Skin epidermis (tissue), 12 donors: Measurements from ENCODE around the gene PLG.
"Not testable (repeated sequence)": the region's sequence is repeated elsewhere in the genome, so short reads cannot be mapped to it uniquely, and the experiment has no call there.

ENCODE experiments used
- H3K27ac ChIP-seq, 21 experiments: fragments of 200-600 bp; sonication (generic) in 11 of 21; one replicate each; pipeline ENCODE4 v1.5.0; 2020; ENCODE audit warnings: mild to moderate bottlenecking in 3 of 21, inconsistent platforms in 2 of 21, moderate library complexity in 2 of 21
- H3K4me3 ChIP-seq, 7 experiments: fragments of 200-600 bp; sonication (generic) in 2 of 7; one replicate each; pipeline ENCODE4 v1.5.0; 2020; ENCODE audit warnings: inconsistent platforms in 2 of 7, mild to moderate bottlenecking in 2 of 7, moderate library complexity in 1 of 7

Gene PLG

DNA sequence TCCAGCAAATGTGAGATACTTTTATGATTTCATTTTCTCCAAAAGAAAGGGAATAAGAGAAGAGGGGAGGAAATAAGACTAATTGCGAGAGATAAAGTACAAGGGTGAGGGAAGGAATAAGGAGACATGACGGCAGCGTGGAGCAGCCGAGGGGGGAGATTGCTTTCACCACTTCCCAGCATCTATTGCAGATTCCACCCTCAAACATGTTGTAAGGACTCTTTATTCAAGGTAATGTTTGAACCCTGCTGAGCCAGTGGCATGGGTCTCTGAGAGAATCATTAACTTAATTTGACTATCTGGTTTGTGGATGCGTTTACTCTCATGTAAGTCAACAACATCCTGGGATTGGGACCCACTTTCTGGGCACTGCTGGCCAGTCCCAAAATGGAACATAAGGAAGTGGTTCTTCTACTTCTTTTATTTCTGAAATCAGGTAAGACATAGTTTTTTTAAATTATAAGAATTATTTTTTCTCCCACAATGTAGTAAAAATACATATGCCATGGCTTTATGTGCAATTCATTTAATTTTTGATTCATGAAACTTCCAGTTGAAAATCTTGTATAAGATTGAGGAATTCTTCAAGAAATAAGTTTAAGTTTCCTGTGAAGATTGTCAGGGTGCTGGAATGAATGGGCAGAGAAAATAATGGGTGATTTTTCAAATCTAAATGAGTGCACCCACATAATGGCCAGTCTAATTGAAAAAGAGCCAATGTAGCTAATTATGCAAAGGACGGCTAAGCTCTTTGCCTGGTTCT lies at the start of gene PLG:
PLG (plus strand) TSS at position 327 of the 763 bp plus-strand sequence; CDS start at position 388, 61 bp downstream.
- H3K27ac ChIP-seq, H3K4me3 ChIP-seq: not testable (repeated sequence)

DNA sequence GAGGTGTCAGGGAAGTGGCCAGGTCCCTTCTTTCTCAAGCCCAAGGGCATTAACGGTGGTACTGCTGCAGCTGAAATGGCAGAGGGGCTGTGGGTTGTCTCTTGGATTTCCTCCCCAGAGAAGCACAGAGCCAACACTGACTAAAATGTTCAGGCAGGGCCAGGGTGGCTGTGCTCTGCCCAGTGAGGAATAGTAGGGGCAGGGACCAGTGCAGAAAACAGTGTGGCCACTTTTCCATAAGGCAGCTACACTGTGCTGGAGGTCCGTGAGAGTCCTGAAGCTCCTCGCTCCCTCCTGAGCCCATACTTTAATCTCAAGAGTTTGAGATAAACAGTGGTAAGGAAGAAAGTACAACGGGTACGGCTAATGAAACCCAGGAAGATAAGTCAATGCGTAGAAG lies 42.5 kb upstream of the PLG start:
- H3K27ac ChIP-seq: no peak overlapping the region
- no peak overlapping the region for H3K4me3 ChIP-seq

DNA sequence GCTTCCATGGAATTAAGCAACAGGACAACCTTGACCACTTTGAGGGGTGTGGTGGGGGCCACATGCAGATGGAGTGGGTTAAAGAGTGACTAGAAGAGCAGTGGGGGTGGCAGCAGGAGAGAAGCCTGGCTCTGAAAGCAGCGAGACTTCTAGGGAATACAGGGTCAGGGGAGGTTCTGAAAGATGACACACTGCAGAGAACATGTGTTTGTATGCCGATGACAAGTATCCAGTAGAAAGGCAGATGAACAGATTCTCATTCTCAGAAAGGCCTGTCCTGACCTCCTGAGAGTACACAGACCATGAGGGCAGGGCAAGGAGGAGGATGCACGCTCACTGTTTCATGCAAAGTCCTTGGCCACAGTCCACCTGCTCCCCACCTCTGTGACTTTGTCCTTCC lies 40.8 kb upstream of the PLG start:
- H3K4me3 ChIP-seq: no peak overlapping the region
- no peak overlapping the region for H3K27ac ChIP-seq

DNA sequence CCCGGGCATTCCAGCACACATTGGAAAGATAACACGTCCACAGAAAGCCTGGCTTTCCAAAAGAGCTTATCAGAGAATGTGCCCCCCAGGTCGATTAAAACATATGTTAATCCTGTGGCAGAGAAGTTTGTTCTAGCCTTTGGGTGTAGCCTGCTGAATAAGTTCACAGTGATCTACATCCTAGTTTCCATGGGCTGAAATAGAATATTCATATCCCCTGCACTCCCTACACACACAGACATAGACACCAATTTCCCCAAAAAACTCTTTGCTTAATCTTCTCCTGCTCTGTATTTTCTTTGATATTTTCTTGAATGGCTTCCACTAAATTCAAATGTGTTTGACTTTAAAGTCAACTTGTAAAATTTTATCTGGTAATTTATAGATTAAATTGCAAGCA lies 39.6 kb upstream of the PLG start:
- no peak overlapping the region for H3K4me3 ChIP-seq
- H3K27ac ChIP-seq: no peak overlapping the region

DNA sequence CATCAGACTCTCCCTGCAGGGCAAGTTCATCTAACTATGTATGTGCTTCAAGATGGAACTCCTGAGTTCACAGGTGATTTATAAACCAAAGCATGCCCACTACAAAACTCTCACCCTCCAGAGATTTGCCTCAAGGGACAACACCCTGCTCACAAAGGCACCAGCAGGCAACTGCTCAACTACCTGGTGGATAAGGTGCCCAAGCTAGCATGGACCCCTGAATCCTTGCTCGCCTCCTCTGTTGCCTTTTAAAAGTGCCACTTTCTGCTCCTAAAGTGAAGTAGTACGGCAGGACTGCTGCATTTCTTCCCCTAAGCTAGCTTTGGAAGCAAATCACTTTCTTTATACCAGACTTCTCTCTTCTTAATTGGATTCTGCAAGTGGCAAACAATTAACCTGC lies 39.2 kb upstream of the PLG start:
- H3K4me3 ChIP-seq: no peak overlapping the region
- no peak overlapping the region for H3K27ac ChIP-seq

DNA sequence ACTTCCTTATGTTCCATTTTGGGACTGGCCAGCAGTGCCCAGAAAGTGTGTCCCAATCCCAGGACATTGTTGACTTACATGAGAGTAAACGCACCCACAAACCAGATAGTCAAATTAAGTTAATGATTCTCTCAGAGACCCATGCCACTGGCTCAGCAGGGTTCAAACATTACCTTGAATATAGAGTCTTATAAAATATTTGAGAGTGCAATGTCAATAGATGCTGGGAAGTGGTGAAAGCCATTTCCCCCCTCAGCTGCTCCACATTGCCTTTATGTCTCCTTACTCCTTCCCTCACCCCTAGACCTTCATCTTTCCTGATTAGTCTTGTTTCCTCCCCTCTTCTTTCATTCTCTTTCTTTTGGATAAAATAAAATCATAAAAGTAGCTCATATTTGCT lies 37.8 kb upstream of the PLG start, which contains the start of gene LPA:
LPA (minus strand) TSS at position 78 of the 400 bp plus-strand sequence; CDS start at position 17, 61 bp downstream.
- H3K4me3 ChIP-seq, H3K27ac ChIP-seq: not testable (repeated sequence)

DNA sequence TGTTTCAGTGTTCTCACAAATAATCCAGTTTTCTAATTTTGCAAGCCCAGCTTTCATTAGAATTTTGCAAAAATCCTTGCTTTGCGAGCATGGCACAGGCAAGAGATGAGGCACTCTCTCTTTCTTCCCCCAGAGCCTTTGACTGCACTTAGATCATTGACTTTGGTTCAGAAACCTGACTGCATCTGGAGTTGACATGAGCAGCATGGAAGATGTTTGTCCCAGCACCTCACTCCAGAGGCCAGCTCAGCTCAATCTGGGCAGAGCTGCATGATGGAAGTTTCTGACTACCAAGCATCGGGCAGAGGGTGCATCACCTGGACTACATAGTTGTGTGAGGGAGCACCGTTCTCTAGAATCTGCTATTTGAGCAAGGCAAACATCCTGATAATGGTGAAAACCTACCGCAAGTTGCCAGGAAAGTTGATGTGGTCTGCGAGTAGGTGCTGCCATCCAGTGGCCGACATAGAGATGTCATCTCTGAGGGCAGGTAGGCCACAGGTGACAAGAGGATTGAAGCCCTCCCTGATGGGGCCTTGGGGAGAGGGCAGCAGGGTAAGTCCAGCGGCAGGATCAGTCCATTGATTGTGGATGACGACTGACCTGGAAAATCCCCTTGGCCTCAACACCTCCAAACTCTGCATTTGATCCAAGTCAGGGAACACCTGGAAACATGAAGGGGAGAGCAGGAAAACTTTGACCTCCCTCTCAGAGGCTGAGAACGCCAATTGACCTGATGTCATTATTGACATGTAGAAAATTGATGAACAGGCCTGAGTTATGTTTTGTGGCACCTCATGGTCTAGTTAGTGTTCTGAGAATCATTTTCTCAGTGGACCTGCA lies 34.2 kb upstream of the PLG start:
- H3K27ac ChIP-seq: no peak overlapping the region
- H3K4me3 ChIP-seq: no peak overlapping the region

DNA sequence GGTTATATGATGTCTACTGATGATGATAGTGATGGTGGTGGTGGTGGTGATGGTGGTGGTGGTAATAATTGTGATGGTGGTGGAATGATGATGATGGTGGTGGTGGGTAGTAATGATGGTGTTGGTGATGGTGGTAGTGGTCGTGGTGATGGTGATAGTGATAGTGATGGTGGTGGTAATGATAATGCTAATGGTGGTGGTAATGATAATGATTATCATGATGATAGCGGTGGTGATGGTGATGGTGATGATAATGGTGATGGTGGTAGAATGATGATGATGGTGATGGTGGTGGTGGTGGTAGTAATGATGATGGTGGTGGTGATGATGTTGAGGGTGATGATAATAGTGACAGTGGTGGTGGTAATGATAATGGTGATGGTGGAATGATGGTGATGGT lies 33.5 kb upstream of the PLG start:
- Histone ChIP-seq H3K4me3 (no peak overlapping the region), H3K27ac (no peak overlapping the region)

DNA sequence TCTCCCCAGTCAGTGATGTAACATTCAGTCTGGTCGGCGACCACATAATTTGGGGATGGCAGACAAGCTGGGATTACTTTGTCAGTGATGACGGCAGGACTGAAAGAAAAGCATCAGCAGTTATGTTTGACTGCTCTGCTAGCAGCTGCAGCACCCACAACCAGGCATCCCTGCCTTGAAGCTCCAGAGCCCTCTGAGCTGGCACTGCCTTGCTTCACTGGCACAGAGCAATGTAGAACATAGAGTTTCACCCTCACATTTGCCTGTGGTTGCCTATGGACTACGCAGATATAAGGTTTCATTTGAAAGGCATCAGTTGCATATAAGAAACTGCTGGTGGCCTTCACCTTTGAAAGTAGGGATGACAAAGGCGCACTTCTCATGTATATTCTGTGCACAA lies 25.6 kb upstream of the PLG start:
- H3K4me3 ChIP-seq, H3K27ac ChIP-seq: not testable (repeated sequence)

DNA sequence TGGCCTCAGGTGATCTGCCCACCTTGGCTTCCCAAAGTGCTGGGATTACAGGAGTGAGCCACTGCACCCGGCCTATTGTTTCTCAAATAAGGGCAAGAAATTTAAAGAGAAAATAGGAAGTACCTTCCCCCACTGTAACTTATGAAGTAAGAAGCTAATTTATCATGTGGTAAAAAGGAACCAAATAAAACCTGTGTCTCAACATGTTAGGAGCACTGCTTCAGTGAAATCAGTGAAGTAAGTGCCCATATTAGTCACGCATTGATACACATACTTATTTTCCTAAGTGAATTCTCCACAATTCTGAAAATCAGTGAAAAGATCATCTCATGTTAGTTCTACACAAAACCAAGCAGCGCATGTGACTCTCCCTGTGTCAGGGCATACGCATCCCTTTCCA lies 23.8 kb upstream of the PLG start:
- Histone ChIP-seq H3K27ac (no peak overlapping the region), H3K4me3 (no peak overlapping the region)

DNA sequence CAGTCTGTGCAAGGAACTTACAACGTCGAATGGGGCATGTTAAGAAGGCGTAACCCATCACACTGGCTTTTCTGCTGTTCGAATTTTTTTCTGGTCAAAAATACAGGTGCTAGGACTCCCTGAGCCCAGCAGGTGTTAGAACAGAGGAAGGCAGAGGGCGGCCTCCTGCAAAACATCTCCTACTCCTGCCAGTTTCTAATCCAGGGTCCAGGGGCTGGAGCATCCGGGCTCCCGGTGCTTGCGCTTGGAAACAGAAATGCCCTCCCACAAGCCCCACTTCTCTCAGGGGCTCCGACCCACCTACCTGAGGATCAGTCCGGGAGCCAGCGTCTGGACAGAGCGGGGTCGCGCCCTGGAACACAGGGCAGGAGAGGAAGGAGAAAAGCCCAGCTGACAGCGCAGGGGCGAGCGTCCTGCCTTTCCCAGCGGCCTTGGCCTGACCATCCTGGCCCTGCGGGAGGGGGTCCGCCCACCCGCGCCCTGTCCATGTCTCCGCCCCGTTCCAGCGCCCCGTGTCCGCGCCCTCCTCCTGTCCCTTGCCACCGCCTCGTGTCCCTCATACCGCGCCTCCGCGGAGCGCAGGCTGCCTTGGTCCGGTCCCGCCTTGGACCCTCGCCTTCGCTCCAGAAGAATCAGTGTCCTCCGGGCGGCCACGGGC lies 23.2 kb upstream of the PLG start:
- H3K27ac ChIP-seq: no peak overlapping the region
- no peak overlapping the region for H3K4me3 ChIP-seq

DNA sequence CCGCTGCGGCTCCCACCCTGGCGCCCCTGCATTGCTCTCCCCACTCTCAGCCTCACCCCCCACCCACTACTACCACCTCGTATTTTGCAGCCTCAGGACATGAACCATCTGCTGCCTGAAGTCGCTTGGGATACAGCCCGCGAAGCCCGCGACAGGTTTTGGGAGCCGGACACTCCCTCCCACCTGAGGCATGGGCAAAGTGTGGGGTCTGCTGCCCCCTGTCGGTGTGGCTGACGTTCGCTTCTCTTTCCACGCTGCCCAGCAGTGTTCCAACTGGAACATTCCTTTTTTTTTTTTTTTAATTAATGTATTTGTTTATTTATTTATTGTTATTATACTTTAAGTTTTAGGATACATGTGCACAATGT lies 22.7 kb upstream of the PLG start:
- H3K4me3 ChIP-seq: no peak overlapping the region

DNA sequence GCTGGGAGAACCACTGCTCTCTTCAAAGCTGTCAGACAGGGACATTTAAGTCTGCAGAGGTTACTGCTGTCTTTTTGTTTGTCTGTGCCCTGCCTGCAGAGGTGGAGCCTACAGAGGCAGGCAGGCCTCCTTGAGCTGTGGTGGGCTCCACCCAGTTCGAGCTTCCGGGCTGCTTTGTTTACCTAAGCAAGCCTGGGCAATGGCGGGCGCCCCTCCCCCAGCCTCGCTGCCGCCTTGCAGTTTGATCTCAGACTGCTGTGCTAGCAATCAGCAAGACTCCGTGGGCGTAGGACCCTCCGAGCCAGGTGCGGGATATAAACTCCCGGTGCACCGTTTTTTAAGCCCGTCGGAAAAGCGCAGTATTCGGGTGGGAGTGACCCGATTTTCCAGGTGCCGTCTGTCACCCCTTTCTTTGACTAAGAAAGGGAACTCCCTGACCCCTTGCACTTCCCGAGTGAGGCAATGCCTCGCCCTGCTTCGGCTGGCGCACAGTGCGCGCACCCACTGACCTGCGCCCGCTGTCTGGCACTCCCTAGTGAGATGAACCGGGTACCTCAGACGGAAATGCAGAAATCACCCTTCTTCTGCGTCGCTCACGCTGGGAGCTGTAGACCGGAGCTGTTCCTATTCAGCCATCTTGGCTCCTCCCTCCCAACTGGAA lies 16.8 kb upstream of the PLG start:
- H3K27ac ChIP-seq, H3K4me3 ChIP-seq: not testable (repeated sequence)

More for the DNA sequence above, 22.7 kb upstream of the PLG start:
- no peak overlapping the region for H3K27ac ChIP-seq

DNA sequence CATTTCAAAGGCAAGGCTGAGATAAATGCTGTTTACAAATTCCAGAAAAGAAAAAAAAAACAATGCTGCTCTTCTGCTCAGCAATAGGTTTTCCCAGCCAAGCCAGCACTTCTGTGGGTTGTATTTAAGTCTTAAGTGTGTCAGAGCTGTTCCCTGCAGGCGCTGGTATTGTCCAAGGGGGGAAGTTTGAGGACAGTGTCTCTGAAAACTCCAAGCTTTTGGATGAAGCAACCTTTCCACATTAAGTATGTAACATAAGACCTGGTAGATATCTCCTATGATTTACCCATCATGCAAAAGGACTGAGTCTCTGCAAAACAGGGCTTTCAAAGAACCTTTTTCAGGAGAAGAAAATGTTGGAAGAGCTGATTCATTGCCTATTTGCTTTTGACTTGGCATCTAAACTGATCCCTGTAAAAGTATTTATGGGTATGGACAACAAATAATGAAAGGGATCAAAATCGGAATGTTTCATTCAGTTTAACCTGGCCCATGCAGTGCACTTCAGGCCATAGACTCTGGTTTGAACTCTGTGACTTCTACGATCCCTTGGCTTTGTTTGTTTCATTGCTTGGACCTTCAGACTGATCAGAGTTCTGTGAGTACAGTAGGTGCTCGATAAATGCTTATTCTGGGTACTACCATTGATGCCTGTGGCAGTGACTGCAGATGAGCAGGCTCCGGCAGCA lies 16.1 kb upstream of the PLG start:
- Histone ChIP-seq H3K4me3 (no peak overlapping the region), H3K27ac (no peak overlapping the region)

DNA sequence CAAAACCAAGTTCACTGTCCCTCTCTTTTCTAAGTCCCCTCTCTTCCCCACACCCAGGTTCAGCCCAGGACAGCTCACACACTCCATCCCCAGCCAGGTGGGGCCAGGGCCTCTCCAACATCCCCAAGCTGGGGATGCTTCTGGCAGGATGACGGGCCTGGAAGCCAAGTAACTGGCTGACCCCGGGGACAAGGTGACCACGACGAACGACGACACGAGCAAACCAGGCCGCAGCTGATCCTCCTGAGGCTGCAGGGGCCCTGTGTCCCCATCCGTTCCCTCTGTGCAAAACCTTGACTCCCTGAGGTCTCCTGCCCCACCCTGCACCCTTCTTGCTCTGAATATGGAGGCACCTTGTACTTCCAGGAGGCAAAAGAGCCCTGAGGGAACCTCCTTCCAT lies 11.6 kb upstream of the PLG start:
- Histone ChIP-seq H3K4me3 (no peak overlapping the region), H3K27ac (no peak overlapping the region)

DNA sequence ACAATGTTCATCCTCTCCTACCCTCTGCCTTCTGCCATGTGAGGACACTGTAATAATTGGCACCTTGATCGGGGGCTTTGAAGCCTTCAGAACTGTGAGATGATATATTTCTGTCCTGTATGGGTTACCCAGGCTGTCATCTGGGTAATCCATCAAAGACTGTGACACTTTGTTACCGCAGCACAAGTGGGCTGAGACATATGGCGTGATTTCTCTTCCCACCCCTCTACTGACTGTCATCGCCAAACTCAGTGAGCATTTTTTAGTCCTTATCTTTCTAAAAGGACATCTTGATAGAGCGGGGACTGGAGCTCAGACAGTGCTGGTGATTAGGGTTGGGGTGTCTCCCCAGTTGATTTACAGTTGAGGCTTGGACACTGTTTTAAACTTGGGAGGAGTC lies 10.4 kb upstream of the PLG start:
- no peak overlapping the region for H3K4me3 ChIP-seq
- H3K27ac ChIP-seq: no peak overlapping the region

DNA sequence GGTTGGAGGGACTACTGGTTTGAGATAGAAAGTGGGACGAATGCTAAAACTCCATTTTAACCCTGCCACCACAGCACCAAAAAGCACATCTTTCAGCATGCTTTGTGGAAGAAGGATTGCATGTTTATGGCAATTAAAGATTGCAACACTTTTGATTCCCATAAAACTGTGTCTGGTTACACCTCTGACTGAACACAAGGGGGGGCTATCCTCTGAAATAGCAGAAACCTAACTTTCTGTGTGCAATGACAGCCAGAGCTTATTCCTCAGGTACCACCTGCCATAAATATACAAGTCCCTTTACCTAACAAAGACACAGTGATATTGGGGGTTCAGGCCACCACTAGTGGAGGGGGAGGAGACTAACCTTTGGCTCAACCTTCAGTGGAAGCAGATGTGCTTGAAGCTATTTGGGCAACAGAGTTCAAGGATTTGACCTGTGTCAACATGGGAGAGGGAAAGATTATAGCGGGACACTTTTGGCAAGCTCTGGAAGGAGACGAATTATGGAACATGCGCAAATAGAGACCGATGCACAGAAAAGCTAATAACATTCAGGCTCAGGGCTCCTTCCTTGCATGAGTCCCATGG lies 9.6 kb upstream of the PLG start:
- Histone ChIP-seq H3K4me3 (no peak overlapping the region), H3K27ac (no peak overlapping the region)

DNA sequence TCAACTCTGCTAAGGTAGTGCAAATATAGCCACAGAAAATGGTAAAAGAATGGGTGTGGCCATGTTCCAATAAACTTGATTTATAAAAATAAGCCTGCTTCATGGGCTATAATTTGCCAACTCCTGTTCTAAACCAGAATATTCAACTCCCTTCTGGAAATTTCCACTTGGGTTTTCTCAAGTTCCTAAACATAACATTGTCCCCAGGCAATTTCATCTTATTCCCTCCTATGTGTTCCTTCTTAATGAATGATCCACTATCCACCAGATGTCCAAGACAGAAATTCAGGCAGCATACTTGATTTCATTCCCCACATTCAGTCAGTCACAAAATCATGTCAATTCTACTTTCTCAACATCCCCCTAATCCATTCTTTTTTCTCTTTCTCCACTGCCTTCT lies 7.0 kb upstream of the PLG start:
- not testable (repeated sequence) for H3K4me3 ChIP-seq, H3K27ac ChIP-seq

DNA sequence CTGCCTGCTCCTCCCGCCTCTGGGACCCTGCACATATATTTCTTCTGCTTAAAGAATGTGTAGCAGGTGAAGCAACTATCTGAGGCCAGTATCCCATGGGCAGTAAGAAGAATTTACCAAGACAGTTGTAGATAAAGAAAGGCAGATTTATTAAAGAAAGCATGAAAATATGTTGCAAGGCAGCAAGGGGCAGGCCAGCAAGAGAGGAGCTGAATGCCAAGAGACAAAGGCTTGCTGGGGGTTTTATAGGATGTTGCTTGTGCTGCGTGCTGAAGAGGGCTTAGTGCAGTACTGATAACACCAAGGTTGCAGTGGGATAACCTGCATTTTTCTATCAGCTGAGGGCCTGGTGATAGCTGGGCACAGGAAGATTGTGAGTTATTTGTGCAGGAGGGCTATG lies 6.4 kb upstream of the PLG start:
- H3K4me3 ChIP-seq, H3K27ac ChIP-seq: not testable (repeated sequence)
